Activated naive CD4-positive, alpha-beta T cell treated with anti-CD3 and anti-CD28 coated beads, Interleukin-2, amount 50 U/mL, for 72 hours (primary cell): ENCODE results near the gene NES. TPM values are rescaled to one million over a fixed set of nuclear protein-coding genes. Genes with fewer than 3 reads are reported as not detected.
A peak's percentile ranks its signal among the peaks of the same experiment; 100 is the strongest.

Experiments used
- ATAC-seq, 2 donors: fragments of 150-1000 bp; cut with Tn5 transposase; 2 replicates each; pipeline ENCODE4 v1.10.0; 2021; ENCODE audit warnings: mild to moderate bottlenecking in 2 of 2, moderate library complexity in 2 of 2
- DNase-seq, 2 donors: peaks; one replicate each; pipeline ENCODE4 v3.0.0; 2021 to 2022; ENCODE audit warnings: low spot score in 2 of 2
- H3K27ac Mint-ChIP-seq, 2 donors: one replicate each; pipeline ENCODE4 v1.8.0; 2022; ENCODE audit warnings: mild to moderate bottlenecking in 2 of 2, mixed read lengths in 2 of 2
- H3K36me3 Mint-ChIP-seq, 2 donors: one replicate each; pipeline ENCODE4 v1.8.0; 2022; ENCODE audit warnings: mixed read lengths in 2 of 2
- H3K9me3 Mint-ChIP-seq, 2 donors: one replicate each; pipeline ENCODE4 v1.8.0; 2022; ENCODE audit warnings: mixed read lengths in 2 of 2
- total RNA-seq, 2 donors: library from RNA; stranded (reverse); gene quantifications; one replicate each; pipeline ENCODE4 v1.2.3, GENCODE V29; 2022

Gene NES
- total RNA-seq, 2 donors from 2014 or later: not detected

- ATAC-seq (no peak), DNase-seq (no peak)
- peaks cover 0 to 4% of the 10 kb centered on the region in 2 donors for H3K36me3 Mint-ChIP-seq
- no peak overlapping the region for H3K27ac Mint-ChIP-seq
- H3K9me3 Mint-ChIP-seq: no peaks in the 10 kb centered on the region
Measured at GRCh38 chr1:156626079-156626438, 51.1 kb downstream of the NES start.

- H3K27ac Mint-ChIP-seq: no peak overlapping the region
- H3K36me3 Mint-ChIP-seq: peaks cover 0 to 4% of the 10 kb centered on the region in 2 donors
- DNase-seq: peak in 1 of 2 donors; percentile 78
- H3K9me3 Mint-ChIP-seq: no peaks in the 10 kb centered on the region
- peak; percentile 73 to 75 for ATAC-seq
Measured at GRCh38 chr1:156625436-156626078, 51.6 kb downstream of the NES start.

GRCh38 chr1:156624814-156625435 lies 52.3 kb downstream of the NES start:
- no peaks in the 10 kb centered on the region for H3K9me3 Mint-ChIP-seq
- H3K27ac Mint-ChIP-seq: no peak overlapping the region
- peak in 1 of 2 donors; percentile 25 for ATAC-seq
- no peak for DNase-seq
- peaks cover 0 to 4% of the 10 kb centered on the region in 2 donors for H3K36me3 Mint-ChIP-seq

GRCh38 chr1:156623946-156624813 lies 53.0 kb downstream of the NES start:
- peaks cover 0 to 4% of the 10 kb centered on the region in 2 donors for H3K36me3 Mint-ChIP-seq
- DNase-seq: peak in 1 of 2 donors; percentile 61
- no peak overlapping the region for H3K27ac Mint-ChIP-seq
- ATAC-seq: peak; percentile 61 to 79
- no peaks in the 10 kb centered on the region for H3K9me3 Mint-ChIP-seq

- Mint-ChIP-seq H3K27ac (no peak overlapping the region), H3K9me3 (no peaks in the 10 kb centered on the region), H3K36me3 (peaks cover 0 to 4% of the 10 kb centered on the region in 2 donors)
- DNase-seq (no peak), ATAC-seq (no peak)
Measured at GRCh38 chr1:156622581-156623297, 54.5 kb downstream of the NES start.

GRCh38 chr1:156619582-156619955 lies 57.6 kb downstream of the NES start:
- ATAC-seq: no peak
- H3K27ac Mint-ChIP-seq: no peak overlapping the region
- no peak for DNase-seq
- H3K9me3 Mint-ChIP-seq: no peaks in the 10 kb centered on the region
- H3K36me3 Mint-ChIP-seq: no peaks in the 10 kb centered on the region

- no peaks in the 10 kb centered on the region for H3K36me3 Mint-ChIP-seq
- DNase-seq (no peak), ATAC-seq (peak in 1 of 2 donors; percentile 50)
- H3K27ac Mint-ChIP-seq: no peak within 1 kb of the TSS
- no peaks in the 10 kb centered on the region for H3K9me3 Mint-ChIP-seq
Measured at GRCh38 chr1:156618853-156619581, 58.2 kb downstream of the NES start, which contains the start of gene HAPLN2. Gene HAPLN2, plus strand, starts transcription at chr1:156619415. Its CDS starts 4,076 bp downstream, at chr1:156623491.

Other genes starting within 250 kb of the NES start
- gene MEF2D, start 176.6 kb downstream of the NES start, total RNA-seq: 10 to 100 TPM; 31.7 to 62.5 TPM
- 10 to 100 TPM in 1 of 2 donors, 1 to 10 TPM in 1; 5.1 to 30.5 TPM for gene IQGAP3, start 104.8 kb downstream of the NES start, total RNA-seq
- gene TTC24, start 97.7 kb downstream of the NES start, total RNA-seq: 1 to 10 TPM; 4.5 to 6.8 TPM
- gene NAXE, start 85.6 kb downstream of the NES start, total RNA-seq: 10 to 100 TPM; 71.4 to 95.1 TPM
- gene GPATCH4, start 75.9 kb downstream of the NES start, total RNA-seq: 10 to 100 TPM; 26.1 to 35.8 TPM
- gene HAPLN2, start 58.0 kb downstream of the NES start, total RNA-seq: 1 to 10 TPM in 1 of 2 donors, not detected in 1; 3.8 TPM
- not detected for gene BCAN, start 35.3 kb downstream of the NES start, total RNA-seq
- 1 to 10 TPM; 1.6 to 2.3 TPM for gene CRABP2, start 28.2 kb upstream of the NES start, total RNA-seq
- 10 to 100 TPM; 39.4 to 64.9 TPM for gene METTL25B, start 51.1 kb upstream of the NES start, total RNA-seq
- gene ISG20L2, start 51.4 kb upstream of the NES start, total RNA-seq: 10 to 100 TPM; 46.2 to 50.7 TPM
- gene MRPL24, start 63.7 kb upstream of the NES start, total RNA-seq: 10 to 100 TPM; 61.4 to 70.4 TPM
- 100 to 1,000 TPM; 281 to 325 TPM for gene HDGF, start 74.3 kb upstream of the NES start, total RNA-seq
- gene PRCC, start 90.1 kb upstream of the NES start, total RNA-seq: 10 to 100 TPM; 44.5 to 72.1 TPM
- 100 to 1,000 TPM; 186 to 215 TPM for gene SH2D2A, start 139.4 kb upstream of the NES start, total RNA-seq
- under 1 TPM; 0.07 to 0.29 TPM for gene INSRR, start 181.7 kb upstream of the NES start, total RNA-seq
- 1 to 10 TPM; 5.3 to 7.2 TPM for gene NTRK1, start 183.5 kb upstream of the NES start, total RNA-seq
- under 1 TPM; 0.09 to 0.53 TPM for gene PEAR1, start 216.3 kb upstream of the NES start, total RNA-seq
- not detected for gene LRRC71, start 243.2 kb upstream of the NES start, total RNA-seq